Thyroid gland (tissue), 4 donors: ENCODE measurements around the gene CCT7.

Experiments used
- POLR2A ChIP-seq, 2 donors: fragments of 450-650 bp; IDR thresholded peaks; one replicate each; pipeline ENCODE4 v1.6.1; 2017; ENCODE audit warnings: antibody characterized with exemption in 2 of 2, mild to moderate bottlenecking in 2 of 2, moderate library complexity in 1 of 2
- TF ChIP-seq, protein P1 (sequence below), 6 experiments: fragments of 200-600 bp in 3 of 6; fragments of 450-650 bp in 3 of 6; sonication (generic) in 3 of 6; IDR thresholded peaks; one replicate each; pipeline ENCODE4 v1.5.1; 2016 to 2019; ENCODE audit warnings: antibody characterized with exemption in 6 of 6, mild to moderate bottlenecking in 2 of 6, inconsistent platforms in 1 of 6, moderate library complexity in 1 of 6

GRCh38 chr2:73203055-73203681, 30.9 kb upstream of the CCT7 start:
- TF ChIP-seq, protein P1, sequence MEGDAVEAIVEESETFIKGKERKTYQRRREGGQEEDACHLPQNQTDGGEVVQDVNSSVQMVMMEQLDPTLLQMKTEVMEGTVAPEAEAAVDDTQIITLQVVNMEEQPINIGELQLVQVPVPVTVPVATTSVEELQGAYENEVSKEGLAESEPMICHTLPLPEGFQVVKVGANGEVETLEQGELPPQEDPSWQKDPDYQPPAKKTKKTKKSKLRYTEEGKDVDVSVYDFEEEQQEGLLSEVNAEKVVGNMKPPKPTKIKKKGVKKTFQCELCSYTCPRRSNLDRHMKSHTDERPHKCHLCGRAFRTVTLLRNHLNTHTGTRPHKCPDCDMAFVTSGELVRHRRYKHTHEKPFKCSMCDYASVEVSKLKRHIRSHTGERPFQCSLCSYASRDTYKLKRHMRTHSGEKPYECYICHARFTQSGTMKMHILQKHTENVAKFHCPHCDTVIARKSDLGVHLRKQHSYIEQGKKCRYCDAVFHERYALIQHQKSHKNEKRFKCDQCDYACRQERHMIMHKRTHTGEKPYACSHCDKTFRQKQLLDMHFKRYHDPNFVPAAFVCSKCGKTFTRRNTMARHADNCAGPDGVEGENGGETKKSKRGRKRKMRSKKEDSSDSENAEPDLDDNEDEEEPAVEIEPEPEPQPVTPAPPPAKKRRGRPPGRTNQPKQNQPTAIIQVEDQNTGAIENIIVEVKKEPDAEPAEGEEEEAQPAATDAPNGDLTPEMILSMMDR (IDR thresholded peaks at IDR 0.05) = no peak
- TF ChIP-seq POLR2A (IDR thresholded peaks at IDR 0.05) = no peak
